SK-N-SH (cell line): ENCODE data around the gene GTF3C1. TPM values are rescaled to one million over a fixed set of nuclear protein-coding genes. Genes with fewer than 3 reads are reported as not detected.

Source experiments
- CTCF ChIA-PET: fragments of 300-600, 350-600 bp; formaldehyde crosslinking; extraction: SDS; loops from one replicate; lab custom pipeline; 2021; lab: Yijun Ruan, JAX
- POLR2A ChIA-PET: fragments of 350-600 bp; sonication (Branson Sonifier 250); formaldehyde crosslinking; extraction: SDS; loops from one replicate; lab custom pipeline; 2020; ENCODE audit warnings: antibody characterized with exemption, inconsistent platforms; lab: Yijun Ruan, JAX
- DNase-seq: peaks from one replicate; pipeline ENCODE4 v3.0.0; 2012
- H2AFZ ChIP-seq: fragments of 200-600 bp; sonication (generic); 2 replicates; pipeline ENCODE4 v1.8.1; 2016; ENCODE audit warnings: antibody characterized with exemption, mild to moderate bottlenecking, low read depth
- H3F3A ChIP-seq: fragments of 200-600 bp; sonication (generic); replicated peaks from 2 replicates; pipeline ENCODE3; 2016; ENCODE audit warnings: antibody characterized with exemption, mild to moderate bottlenecking; ENCODE audit not compliant: insufficient read depth
- H3K27ac ChIP-seq, 2 experiments: fragments of 200-500 bp in 1 of 2; fragments of 200-600 bp in 1 of 2; sonication (Bioruptor generic) in 1 of 2; sonication (generic), shearing (Covaris generic) in 1 of 2; 2 replicates each; pipeline versions ENCODE4 v1.5.1 to v1.6.1; 2014 to 2016; ENCODE audit warnings: low read depth in 2 of 2, inconsistent platforms in 1 of 2, low read length in 1 of 2, mild to moderate bottlenecking in 1 of 2, mixed read lengths in 1 of 2
- H3K27me3 ChIP-seq: fragments of 200-600 bp; sonication (generic), shearing (Covaris generic); 2 replicates; pipeline ENCODE4 v1.6.1; 2016; ENCODE audit warnings: mixed run types; ENCODE audit not compliant: insufficient read depth
- H3K36me3 ChIP-seq, 2 experiments: fragments of 200-500 bp in 1 of 2; fragments of 200-600 bp in 1 of 2; sonication (Bioruptor generic) in 1 of 2; sonication (generic) in 1 of 2; replicated peaks in 1 of 2; 2 replicates each; pipeline versions ENCODE3 to v1.5.1; 2014 to 2016; ENCODE audit warnings: low read length in 1 of 2, mild to moderate bottlenecking in 1 of 2; ENCODE audit not compliant: insufficient read depth in 2 of 2, control insufficient read depth in 1 of 2
- H3K4me1 ChIP-seq, 2 experiments: fragments of 200-500 bp in 1 of 2; fragments of 200-600 bp in 1 of 2; sonication (Bioruptor generic) in 1 of 2; sonication (generic), shearing (Covaris generic) in 1 of 2; 2 replicates each; pipeline versions ENCODE4 v1.5.1 to v1.6.1; 2014 to 2016; ENCODE audit warnings: low read depth in 1 of 2, low read length in 1 of 2, mixed run types in 1 of 2; ENCODE audit not compliant: insufficient read depth in 2 of 2, control insufficient read depth in 1 of 2
- H3K4me2 ChIP-seq: fragments of 200-600 bp; sonication (generic), shearing (Covaris generic); 2 replicates; pipeline ENCODE4 v1.6.1; 2017; ENCODE audit warnings: mixed run types
- H3K4me3 ChIP-seq, 2 experiments: fragments of 200-500 bp in 1 of 2; fragments of 200-600 bp in 1 of 2; sonication (Bioruptor generic) in 1 of 2; sonication (generic), shearing (Covaris generic) in 1 of 2; 2 replicates each; pipeline versions ENCODE4 v1.5.1 to v1.8.1; 2014 to 2016; ENCODE audit warnings: low read depth in 2 of 2, inconsistent platforms in 1 of 2, low read length in 1 of 2, mild to moderate bottlenecking in 1 of 2, mixed read lengths in 1 of 2, moderate library complexity in 1 of 2
- H3K79me2 ChIP-seq: fragments of 200-600 bp; sonication (generic); 2 replicates; pipeline ENCODE4 v1.8.1; 2017; ENCODE audit warnings: mild to moderate bottlenecking; ENCODE audit not compliant: insufficient read depth
- H3K9ac ChIP-seq: fragments of 200-600 bp; sonication (generic); 2 replicates; pipeline ENCODE4 v1.6.1; 2017; ENCODE audit warnings: mixed run types
- H3K9me2 ChIP-seq: fragments of 200-600 bp; sonication (generic); 2 replicates; pipeline ENCODE4 v1.6.1; 2017; ENCODE audit warnings: mixed run types
- H3K9me3 ChIP-seq: fragments of 200-600 bp; sonication (generic); 2 replicates; pipeline ENCODE4 v1.6.1; 2017; ENCODE audit warnings: mixed run types, mild to moderate bottlenecking, moderate library complexity
- H4K20me1 ChIP-seq: fragments of 200-600 bp; sonication (generic); 2 replicates; pipeline ENCODE4 v1.6.1; 2017; ENCODE audit warnings: mild to moderate bottlenecking, mixed run types; ENCODE audit not compliant: insufficient read depth
- ELF1 ChIP-seq: IDR thresholded peaks from 2 replicates; pipeline ENCODE4 v1.4.0; 2012
- EP300 ChIP-seq, 2 experiments: IDR thresholded peaks; 2 replicates each; pipeline versions ENCODE4 v1.4.0 to v1.6.1; 2012; ENCODE audit warnings: borderline replicate concordance in 1 of 2, low read depth in 1 of 2, low read length in 1 of 2
- FOXM1 ChIP-seq: IDR thresholded peaks from 2 replicates; pipeline ENCODE4 v1.4.0; 2012; ENCODE audit warnings: low read depth, mild to moderate bottlenecking
- JUND ChIP-seq: IDR thresholded peaks from 2 replicates; pipeline ENCODE4 v1.4.0; 2012
- MAX ChIP-seq: IDR thresholded peaks from 2 replicates; pipeline ENCODE4 v1.4.0; 2012; ENCODE audit warnings: low read depth
- MEF2A ChIP-seq: IDR thresholded peaks from 2 replicates; pipeline ENCODE4 v1.4.0; 2012; ENCODE audit warnings: low read depth, borderline replicate concordance
- NRF1 ChIP-seq: IDR thresholded peaks from 2 replicates; pipeline ENCODE4 v1.6.1; 2012; ENCODE audit warnings: low read depth, mild to moderate bottlenecking, low read length
- RAD21 ChIP-seq: IDR thresholded peaks from 2 replicates; pipeline ENCODE4 v1.6.1; 2012; ENCODE audit warnings: mild to moderate bottlenecking, low read length
- SMC3 ChIP-seq: IDR thresholded peaks from 2 replicates; pipeline ENCODE4 v1.6.1; 2012; ENCODE audit warnings: low read depth, low read length, improper control_type of control experiment
- TCF12 ChIP-seq: IDR thresholded peaks from 2 replicates; pipeline ENCODE4 v1.4.0; 2012
- USF2 ChIP-seq: fragments of 150-350 bp; IDR thresholded peaks from 2 replicates; pipeline ENCODE4 v1.6.1; 2017; ENCODE audit warnings: antibody characterized with exemption, low read length, low read depth, borderline replicate concordance
- ZBTB33 ChIP-seq: IDR thresholded peaks from 2 replicates; pipeline ENCODE4 v1.4.0; 2012; ENCODE audit warnings: low read depth, borderline replicate concordance
- WGBS: methylation state at CpG from one replicate; pipeline ENCODE4 v1.1.6; 2017; ENCODE audit warnings: low lambda C conversion rate; 5-methylcytosine and 5-hydroxymethylcytosine counted together
- polyA plus RNA-seq, 3 experiments: library from polyadenylated mRNA; depleted of rRNA; stranded (reverse); fragments of >200 nt; gene quantifications; 2 replicates each; pipeline ENCODE4 v1.2.3, GENCODE V29; 2012

The GTF3C1 gene
- polyA plus RNA-seq, 1 of the 3 experiments (the other 2 are of a cell fraction), result 47.2 TPM

- ChIA-PET POLR2A (no interaction called here), CTCF (interaction anchor here (0.6 to 1.3 kb wide), 5 partner anchors 13 to 610 kb away, joined by 3 read pairs; no protein-coding TSS in a partner anchor)
- no peak overlapping the region for H3K4me2 ChIP-seq
- TF ChIP-seq MEF2A (no peak), TCF12 (no peak)
- no peak overlapping the region for H3K27ac ChIP-seq
- no peaks in the 10 kb centered on the region for H4K20me1 ChIP-seq
- no peaks in the 10 kb centered on the region for H3K79me2 ChIP-seq
- H3K9ac ChIP-seq, result no peak overlapping the region
- H3F3A ChIP-seq, result no peaks in the 10 kb centered on the region
- DNase-seq, result no peak
- H2AFZ ChIP-seq, result no peak overlapping the region
- no peaks in the 10 kb centered on the region for H3K27me3 ChIP-seq
- 96% methylated on average over 3 of the region's 3 CpGs for WGBS
- no peaks in the 10 kb centered on the region for H3K9me2 ChIP-seq
- H3K36me3 ChIP-seq, result no peaks in the 10 kb centered on the region
- H3K9me3 ChIP-seq, result no peaks in the 10 kb centered on the region
- H3K4me1 ChIP-seq, result peaks cover 0 to 7% of the 10 kb centered on the region in 2 experiments; a peak in 1 of 4 replicates
- no peak overlapping the region for H3K4me3 ChIP-seq
These were observed 47.6 kb upstream of the GTF3C1 start for GRCh38 chr16:27597361-27597760.

GRCh38 chr16:27596411-27596810, 46.7 kb upstream of the GTF3C1 start:
- 90% methylated on average over 4 of the region's 4 CpGs for WGBS
- Histone ChIP-seq H2AFZ (no peak overlapping the region), H3K79me2 (no peaks in the 10 kb centered on the region), H3K4me2 (no peak overlapping the region), H3K9me3 (no peaks in the 10 kb centered on the region), H3K4me1 (peaks cover 0 to 9% of the 10 kb centered on the region in 2 experiments; a peak in 1 of 4 replicates), H3K36me3 (no peaks in the 10 kb centered on the region), H4K20me1 (no peaks in the 10 kb centered on the region), H3K27ac (no peak overlapping the region), H3F3A (no peaks in the 10 kb centered on the region), H3K4me3 (no peak overlapping the region), H3K9ac (no peak overlapping the region), H3K27me3 (no peaks in the 10 kb centered on the region), H3K9me2 (no peaks in the 10 kb centered on the region)
- ChIA-PET CTCF (interaction anchor here (0.6 to 1.3 kb wide), 3 partner anchors 14 to 376 kb away, joined by 3 read pairs; no protein-coding TSS in a partner anchor), POLR2A (interaction anchor here (0.6 kb wide), 1 partner anchor 11 kb away, joined by 3 read pairs; no protein-coding TSS in a partner anchor)
- TF ChIP-seq EP300 (IDR thresholded peaks at IDR 0.05; ENCODE audit: borderline replicate concordance in 1 of 2, low read depth in 1 of 2, low read length in 1 of 2), result no peak
- no peak for TF ChIP-seq RAD21
- TF ChIP-seq MAX, result no peak
- TF ChIP-seq NRF1, result no peak
- no peak for TF ChIP-seq ZBTB33
- no peak for TF ChIP-seq SMC3
- no peak for TF ChIP-seq FOXM1
- TF ChIP-seq USF2, result no peak
- TF ChIP-seq JUND, result no peak
- TF ChIP-seq MEF2A, result no peak
- no peak for TF ChIP-seq ELF1
- DNase-seq, result no peak
